Measurements from ENCODE around the gene EVI5L. TPM values are rescaled to one million over a fixed set of nuclear protein-coding genes. Genes with fewer than 3 reads are reported as not detected.

The EVI5L gene
- total and polyA plus RNA-seq, 2 of the 13 experiments (the other 11 are each of a cell fraction or from before 2014, with no cell fraction given), result 1.7 to 2.4 TPM

- Histone ChIP-seq H3K27me3 (ENCODE audit: control insufficient read depth in 1 of 2, insufficient read depth in 2 of 2, low read length in 2 of 2) (peaks cover 0 to 5% of the 10 kb centered on the region in 2 experiments; a peak in 2 of 5 replicates), H2AFZ (ENCODE audit: low read length) (no peak overlapping the region), H3K9me3 (ENCODE audit: low read length) (no peaks in the 10 kb centered on the region), H3K9ac (ENCODE audit: insufficient read depth, low read depth, low read length) (no peak overlapping the region), H3K4me1 (ENCODE audit: insufficient read depth, low read length) (peaks cover 24% of the 10 kb centered on the region), H4K20me1 (ENCODE audit: insufficient read depth, low read length) (no peaks in the 10 kb centered on the region), H3K79me2 (ENCODE audit: insufficient read depth, low read length) (no peaks in the 10 kb centered on the region), H3K4me3 (replicated peaks in 1 of 3; ENCODE audit: insufficient read depth in 1 of 3, low read depth in 2 of 3, low read length in 3 of 3) (no peak overlapping the region), H3K36me3 (replicated peaks in 1 of 2; ENCODE audit: control insufficient read depth in 1 of 2, insufficient read depth in 2 of 2, low read length in 2 of 2) (no peaks in the 10 kb centered on the region), H3K4me2 (ENCODE audit: low read depth, low read length) (no peak overlapping the region), H3K27ac (ENCODE audit: extremely low read length, insufficient read depth, low read length) (no peak overlapping the region)
- no peak for FAIRE-seq
- no peak for TF ChIP-seq HOXA3 (CRISPR knock-in tag; IDR thresholded peaks at IDR 0.05)
- no TSS peak for BruUV-seq (replicated peaks)
- ATAC-seq, result no peak
- ChIA-PET CTCF (ENCODE audit: low intra/inter-chr PET ratio, low total read pairs) (no interaction called here), POLR2A (no interaction called here)
- in situ Hi-C loops (cut with HindIII; ENCODE audit: extremely low pct_ligation_motif_present, low pct_unique_long_range_greater_than_20kb) (loop anchor here (5.0 kb wide), 1 partner anchor 71 kb away; the partner anchor contains the start of gene SNAPC2), intact Hi-C loops (cut with micrococcal nuclease; ENCODE audit: unreplicated experiment) (no loop called here)
- DNase-seq (ENCODE audit: low spot score), result no peak
- WGBS (ENCODE audit: low lambda C conversion rate), result 60% methylated on average over 7 of the region's 19 CpGs
Observed at GRCh38 chr19:7850945-7851622, 21.1 kb downstream of the EVI5L start.

GRCh38 chr19:7851623-7852500, 21.8 kb downstream of the EVI5L start:
- intact Hi-C loops (cut with micrococcal nuclease; ENCODE audit: unreplicated experiment), result loop anchor here (2.0 kb wide), 2 partner anchors 51 to 73 kb away; partner anchors contain the start of gene MAP2K7
- TF ChIP-seq HNF4G (IDR thresholded peaks at IDR 0.05; ENCODE audit: borderline replicate concordance, low read depth, low read length) (no peak), HNF4G (CRISPR knock-in tag; IDR thresholded peaks at IDR 0.05; ENCODE audit: borderline replicate concordance, low read depth) (no peak), SOX13 (IDR thresholded peaks at IDR 0.05) (no peak), SOX13 (CRISPR knock-in tag; conservative IDR thresholded peaks at IDR 0.05 in 1 of 2, IDR thresholded peaks at IDR 0.05 in 1 of 2) (peak in 1 of 2 experiments; percentile 59; a peak in 2 of 4 replicates), ZFAT (CRISPR knock-in tag; conservative IDR thresholded peaks at IDR 0.05) (no peak), HNRNPL (IDR thresholded peaks at IDR 0.05; ENCODE audit: low read depth, low read length) (0 out of 2 replicates have a peak, but pooled peaks have one; percentile 26), JUND (CRISPR knock-in tag; IDR thresholded peaks at IDR 0.05) (no peak), ZNF281 (CRISPR knock-in tag; IDR thresholded peaks at IDR 0.05; ENCODE audit: borderline replicate concordance) (peak; percentile 20; the same call in 1 of the 2 replicates), SRF (IDR thresholded peaks at IDR 0.05; ENCODE audit: low read depth, low read length) (no peak), TFAP4 (IDR thresholded peaks at IDR 0.05; ENCODE audit: borderline replicate concordance, low read depth) (peak; percentile 54), SMC3 (IDR thresholded peaks at IDR 0.05; ENCODE audit: low read length) (no peak)

More at GRCh38 chr19:7851623-7852500, 21.8 kb downstream of the EVI5L start:
- ChIA-PET CTCF (ENCODE audit: low intra/inter-chr PET ratio, low total read pairs) (interaction anchor here (1.8 to 2.3 kb wide), 2 partner anchors 20 to 73 kb away, joined by 5 to 28 read pairs; partner anchors contain the start of gene CTXN1), POLR2A (interaction anchor here (2.7 to 2.8 kb wide), 2 partner anchors 17 to 68 kb away, joined by 19 to 21 read pairs; partner anchors contain the start of gene SNAPC2)
- ATAC-seq, result no peak
- Histone ChIP-seq H3K36me3 (replicated peaks in 1 of 2; ENCODE audit: control insufficient read depth in 1 of 2, insufficient read depth in 2 of 2, low read length in 2 of 2) (no peaks in the 10 kb centered on the region), H3K4me1 (ENCODE audit: insufficient read depth, low read length) (peaks cover 24% of the 10 kb centered on the region), H3K9ac (ENCODE audit: insufficient read depth, low read depth, low read length) (no peak overlapping the region), H3K27me3 (ENCODE audit: control insufficient read depth in 1 of 2, insufficient read depth in 2 of 2, low read length in 2 of 2) (peaks cover 0 to 5% of the 10 kb centered on the region in 2 experiments; a peak in 2 of 5 replicates), H3K4me3 (replicated peaks in 1 of 3; ENCODE audit: insufficient read depth in 1 of 3, low read depth in 2 of 3, low read length in 3 of 3) (no peak overlapping the region), H3K9me3 (ENCODE audit: low read length) (no peaks in the 10 kb centered on the region), H3K4me2 (ENCODE audit: low read depth, low read length) (no peak overlapping the region), H3K79me2 (ENCODE audit: insufficient read depth, low read length) (no peaks in the 10 kb centered on the region), H4K20me1 (ENCODE audit: insufficient read depth, low read length) (no peaks in the 10 kb centered on the region), H3K27ac (ENCODE audit: extremely low read length, insufficient read depth, low read length) (no peak overlapping the region), H2AFZ (ENCODE audit: low read length) (no peak overlapping the region)
- BruUV-seq (replicated peaks), result no TSS peak
- no peak for DNase-seq (ENCODE audit: low spot score)
- WGBS (ENCODE audit: low lambda C conversion rate), result 32% methylated on average over 17 of the region's 26 CpGs
- in situ Hi-C loops (cut with HindIII; ENCODE audit: extremely low pct_ligation_motif_present, low pct_unique_long_range_greater_than_20kb), result loop anchor here (5.0 kb wide), 1 partner anchor 70 kb away; the partner anchor contains the start of gene SNAPC2
- FAIRE-seq, result no peak
